Stimulated activated CD4-positive, alpha-beta T cell treated with anti-CD3 and anti-CD28 coated beads, Interleukin-15, amount 100 ng/mL, for 1 hour (primary cell): Measurements from ENCODE around the gene PFN3.
"Not testable (repeated sequence)": the region's sequence is repeated elsewhere in the genome, so short reads cannot be mapped to it uniquely, and the experiment has no call there.

Experiments
- DNase-seq, 2 donors: peaks; one replicate each; pipeline ENCODE4 v3.0.0-alpha.2; 2020; ENCODE audit warnings: low read depth in 1 of 2, low spot score in 1 of 2

PFN3 gene

DNA sequence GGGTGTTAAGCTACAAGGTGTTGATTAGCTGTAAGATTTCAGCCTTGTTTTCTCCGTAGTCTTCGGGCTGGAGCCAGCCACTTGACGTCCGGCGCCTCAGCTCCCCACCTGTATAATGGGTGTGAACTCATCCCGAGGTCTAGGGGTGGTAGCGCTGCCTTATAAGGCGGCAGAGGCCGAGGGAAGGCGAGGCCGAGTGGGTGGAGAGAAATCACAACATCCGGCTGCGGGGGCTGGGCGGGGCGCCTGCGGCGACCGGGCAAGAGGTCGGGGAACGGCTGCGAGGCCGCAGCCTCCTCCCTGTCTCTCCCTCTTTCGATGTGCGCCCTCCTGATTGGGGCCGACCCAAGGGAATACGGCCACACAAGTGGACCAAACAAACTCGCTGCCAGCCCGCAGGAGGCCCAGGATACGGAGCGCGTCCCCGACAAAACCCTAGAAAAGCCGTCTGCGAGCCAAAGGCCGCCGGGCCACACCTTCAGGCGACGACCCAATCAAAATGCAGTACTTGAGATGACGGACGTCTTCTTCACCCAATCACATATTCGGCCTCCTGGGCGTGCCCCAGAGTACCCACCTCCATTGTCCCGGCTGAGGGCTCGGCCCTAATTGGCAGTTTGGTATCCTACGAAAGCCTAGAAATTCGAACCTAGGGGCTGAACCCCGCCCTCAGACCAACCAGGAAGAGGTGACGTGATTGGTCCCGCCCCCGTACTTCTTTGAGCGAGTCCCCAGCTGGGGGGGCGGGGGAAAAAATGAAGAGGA lies 25.5 kb upstream of the PFN3 start:
- DNase-seq = peak; percentile 93 to 98

- DNase-seq = no peak
Measured at GRCh38 chr5:177425196-177425800, 24.8 kb upstream of the PFN3 start.

DNA sequence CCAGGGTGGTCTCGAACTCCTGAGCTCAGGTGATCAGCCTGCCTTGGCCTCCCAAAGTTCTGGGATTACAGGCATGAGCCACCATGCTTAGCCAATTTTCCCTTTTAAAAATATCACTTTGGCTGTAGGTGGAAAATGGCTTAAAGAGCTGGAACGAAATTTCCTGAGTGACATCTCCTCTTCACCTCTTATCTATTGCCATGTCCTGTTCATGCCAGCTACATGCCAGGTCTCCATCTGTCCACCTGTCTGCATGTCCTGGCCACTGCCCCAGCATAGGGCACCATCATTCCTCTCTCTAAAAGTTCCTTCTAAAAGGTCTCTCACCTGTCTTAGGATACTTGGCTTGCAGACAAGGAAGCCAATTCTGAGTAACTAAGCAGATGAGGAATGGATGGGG lies 23.2 kb upstream of the PFN3 start:
- no peak for DNase-seq

DNA sequence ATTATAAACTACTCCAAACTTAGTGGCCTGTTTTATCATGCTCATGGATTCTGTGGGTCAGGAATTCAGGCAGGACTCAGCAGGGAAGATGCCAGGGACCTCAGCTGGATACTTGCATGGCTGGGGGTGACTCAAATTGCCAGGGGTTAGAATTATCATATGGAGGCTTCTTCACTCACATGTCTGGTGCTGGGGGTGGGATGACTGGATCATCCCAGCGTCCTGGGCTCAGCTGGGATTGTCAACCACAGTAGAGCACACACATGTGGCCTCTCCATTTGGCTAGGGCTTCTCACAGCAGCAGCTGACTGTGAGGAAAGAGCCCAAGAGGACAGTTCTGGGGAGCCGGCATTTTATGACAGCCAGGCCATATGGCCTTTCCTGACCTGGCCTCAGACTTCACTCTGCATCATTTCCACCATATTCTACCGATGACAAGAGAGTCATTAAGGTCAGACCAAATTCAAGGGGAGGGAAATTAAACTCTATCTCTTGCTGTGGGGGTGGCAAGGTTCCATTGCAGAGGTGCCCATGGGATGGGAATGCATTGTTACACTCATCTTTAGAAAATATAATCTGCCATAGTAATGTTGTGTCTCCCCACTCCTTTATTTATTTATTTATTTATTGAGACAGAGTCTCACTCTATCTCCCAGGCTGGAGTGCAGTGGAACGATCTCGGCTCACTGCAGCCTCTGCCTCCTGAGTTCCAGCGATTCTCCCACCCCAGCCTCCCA lies 20.8 kb upstream of the PFN3 start:
- DNase-seq = no peak

DNA sequence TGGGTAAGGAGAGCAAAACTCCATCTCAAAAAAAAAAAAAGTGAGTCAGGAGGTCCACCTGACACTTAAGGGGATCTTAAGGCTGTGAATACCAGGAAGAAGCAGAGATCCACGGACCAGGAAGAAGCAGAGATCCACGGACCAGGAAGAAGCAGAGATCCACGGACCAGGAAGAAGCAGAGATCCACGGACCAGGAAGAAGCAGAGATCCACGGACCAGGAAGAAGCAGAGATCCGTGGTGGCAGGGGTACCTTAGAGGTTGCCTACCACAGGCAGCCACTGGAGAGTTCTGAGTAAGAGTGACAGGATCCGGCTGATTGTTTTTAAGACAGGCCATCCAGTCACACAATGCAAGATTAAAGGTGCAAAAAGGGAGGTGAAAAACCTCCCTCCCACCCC lies 20.0 kb upstream of the PFN3 start:
- not testable (repeated sequence) for DNase-seq

GRCh38 chr5:177419046-177419445 lies 18.6 kb upstream of the PFN3 start:
- DNase-seq = no peak

DNA sequence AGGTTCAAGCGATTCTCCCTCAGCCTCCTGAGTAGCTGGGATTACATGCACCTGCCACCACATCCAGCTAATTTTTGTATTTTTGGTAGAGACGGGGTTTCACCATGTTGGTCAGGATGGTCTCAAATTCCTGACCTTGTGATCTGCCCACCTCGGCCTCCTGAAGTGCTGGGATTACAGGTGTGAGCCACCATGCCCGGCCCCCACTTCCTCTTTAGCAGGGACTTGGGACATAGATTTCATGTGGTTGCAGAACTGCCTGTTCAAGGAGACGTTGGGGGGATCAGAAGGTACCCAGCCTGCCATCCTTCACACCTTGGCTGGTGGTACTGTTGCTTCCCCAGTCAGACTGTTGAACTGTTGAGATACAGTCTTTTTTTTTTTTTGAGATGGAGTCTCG lies 16.6 kb upstream of the PFN3 start:
- not testable (repeated sequence) for DNase-seq

GRCh38 chr5:177414481-177414880 lies 14.0 kb upstream of the PFN3 start:
- no peak for DNase-seq

GRCh38 chr5:177412603-177413233 lies 12.3 kb upstream of the PFN3 start:
- no peak for DNase-seq

DNA sequence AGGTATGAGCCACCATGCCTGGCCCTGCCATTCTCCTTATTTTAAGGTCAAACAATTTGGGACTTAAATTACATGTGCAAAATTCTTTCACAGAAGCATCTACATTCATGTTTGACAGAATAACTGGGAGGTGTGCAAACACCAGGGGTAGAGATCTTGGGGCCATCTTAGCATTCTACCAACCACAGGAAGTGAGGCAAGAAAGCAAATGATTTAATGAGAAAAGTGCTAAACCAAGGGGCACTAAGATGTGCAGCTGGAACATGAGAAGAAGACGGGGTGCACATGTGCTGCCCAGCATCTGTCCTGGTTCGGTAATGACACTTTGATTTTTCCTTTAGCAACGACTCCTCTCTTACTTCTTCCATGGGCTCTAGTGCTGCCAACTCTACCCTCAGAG lies 10.1 kb upstream of the PFN3 start:
- no peak for DNase-seq

- no peak for DNase-seq
Measured at GRCh38 chr5:177409043-177409801, 8.8 kb upstream of the PFN3 start, which contains the start of gene F12. TSS of gene F12 (minus strand) at chr5:177409564. CDS start at chr5:177409527, 37 bp downstream.

GRCh38 chr5:177405805-177406204 lies 5.3 kb upstream of the PFN3 start:
- no peak for DNase-seq

DNA sequence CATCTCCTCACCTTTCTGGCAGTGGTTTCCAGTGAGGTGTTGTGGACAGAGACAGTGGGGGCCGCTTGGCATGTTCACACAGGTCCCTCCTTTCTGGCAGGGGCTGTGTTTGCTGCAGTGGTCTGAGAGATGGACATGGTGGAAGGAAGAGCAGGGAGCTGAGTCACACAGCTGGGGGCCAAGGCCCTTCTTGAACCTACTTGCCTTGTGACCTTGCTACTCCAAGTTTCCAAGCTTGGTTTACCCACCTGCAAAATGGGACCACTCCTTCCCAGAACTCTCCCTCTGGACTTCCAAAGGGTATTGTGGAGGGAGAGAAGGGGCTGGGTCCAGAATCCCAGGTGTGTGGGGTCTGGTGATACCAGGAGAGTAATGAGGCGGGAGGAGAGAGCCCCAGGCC lies 4.9 kb upstream of the PFN3 start:
- no peak for DNase-seq

DNA sequence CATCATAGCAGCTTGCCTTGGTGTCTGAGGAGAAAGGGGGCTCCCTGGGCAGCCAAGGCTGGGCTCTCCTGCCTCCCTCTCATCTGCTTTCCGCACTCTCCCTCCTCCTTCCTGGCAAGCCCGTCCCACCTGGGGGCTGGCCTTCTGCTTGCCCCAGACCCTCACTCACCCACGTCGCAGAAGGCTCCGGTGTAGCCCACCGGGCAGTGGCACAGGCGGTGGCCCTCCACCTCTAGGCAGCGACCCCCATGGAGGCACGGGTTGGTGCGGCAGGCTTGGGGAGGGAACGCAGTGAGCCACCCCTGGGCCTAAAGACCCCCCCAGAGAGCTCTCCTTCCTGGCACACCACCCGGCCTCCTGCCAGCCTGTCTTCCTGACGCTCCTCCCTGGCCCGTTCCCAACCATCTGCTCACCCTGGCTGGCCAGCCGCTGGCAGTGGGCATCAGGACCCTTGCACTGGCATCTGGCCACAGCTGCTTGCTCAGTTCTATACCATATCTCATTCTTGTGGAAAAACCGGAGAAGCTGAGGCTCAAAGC lies 4.2 kb upstream of the PFN3 start:
- no peak for DNase-seq

- peak; percentile 75 to 77 for DNase-seq
Measured at GRCh38 chr5:177403792-177404640, 3.6 kb upstream of the PFN3 start.

- peak in 1 of 2 donors; percentile 30 for DNase-seq
Measured at GRCh38 chr5:177403102-177403791, 2.8 kb upstream of the PFN3 start.

GRCh38 chr5:177402271-177403043 lies 2.0 kb upstream of the PFN3 start:
- peak; percentile 48 to 52 for DNase-seq

DNA sequence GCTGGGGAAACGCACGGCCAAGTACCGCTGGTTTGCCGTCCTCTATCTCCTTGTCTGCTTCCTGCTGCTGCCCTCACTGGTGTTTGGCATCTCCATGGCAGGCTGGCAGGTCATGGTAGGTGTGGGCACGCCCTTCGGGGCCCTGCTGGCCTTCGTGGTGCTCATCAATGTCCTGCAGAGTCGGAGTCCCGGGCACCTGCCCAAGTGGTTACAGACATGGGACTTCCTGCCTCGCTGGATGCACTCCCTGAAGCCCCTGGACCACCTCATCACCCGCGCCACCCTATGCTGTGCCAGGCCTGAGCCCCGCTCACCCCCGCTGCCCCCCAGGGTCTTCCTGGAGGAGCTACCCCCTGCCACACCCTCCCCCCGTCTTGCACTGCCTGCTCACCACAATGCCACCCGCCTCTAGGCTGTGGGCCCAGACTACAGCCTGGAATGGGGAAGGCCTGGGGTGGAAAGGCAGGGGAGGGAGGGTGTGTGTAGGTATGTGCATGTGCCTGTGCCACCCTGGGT lies 2.5 kb downstream of the PFN3 start:
- no peak for DNase-seq
